ENCODE results near the gene CDK4. TPM values are rescaled to one million over a fixed set of nuclear protein-coding genes. Genes with fewer than 3 reads are reported as not detected.

The CDK4 gene
- total RNA-seq, 1 donor from 2014 or later = 193 TPM

GRCh38 chr12:57764662-57765002 is 12.5 kb upstream of the CDK4 start:
- Mint-ChIP-seq H3K9me3 (no peaks in the 10 kb centered on the region), H3K36me3 (peaks cover 12% of the 10 kb centered on the region), H3K27ac (no peak overlapping the region), H3K27me3 (peaks cover 87% of the 10 kb centered on the region), H3K4me1 (ENCODE audit: unreplicated experiment) (peaks cover 6% of the 10 kb centered on the region), H3K4me3 (peak overlapping the region; percentile 57)
- no peak for DNase-seq (ENCODE audit: extremely low spot score, unreplicated experiment)
- TF ChIP-seq CTCF (conservative IDR thresholded peaks at IDR 0.05) = no peak

GRCh38 chr12:57763881-57764661 is 12.0 kb upstream of the CDK4 start:
- Mint-ChIP-seq H3K27ac (no peak overlapping the region), H3K27me3 (peaks cover 91% of the 10 kb centered on the region), H3K4me1 (ENCODE audit: unreplicated experiment) (peaks cover 6% of the 10 kb centered on the region), H3K4me3 (peak overlapping the region; percentile 57), H3K9me3 (no peaks in the 10 kb centered on the region), H3K36me3 (peaks cover 14% of the 10 kb centered on the region)
- no peak for TF ChIP-seq CTCF (conservative IDR thresholded peaks at IDR 0.05)
- DNase-seq (ENCODE audit: extremely low spot score, unreplicated experiment) = no peak

GRCh38 chr12:57762463-57762862 is 10.4 kb upstream of the CDK4 start:
- Mint-ChIP-seq H3K36me3 (peaks cover 12% of the 10 kb centered on the region), H3K4me3 (no peak overlapping the region), H3K9me3 (no peaks in the 10 kb centered on the region), H3K27me3 (peaks cover 86% of the 10 kb centered on the region), H3K27ac (no peak overlapping the region), H3K4me1 (ENCODE audit: unreplicated experiment) (peaks cover 6% of the 10 kb centered on the region)
- DNase-seq (ENCODE audit: extremely low spot score, unreplicated experiment) = no peak
- no peak for TF ChIP-seq CTCF (conservative IDR thresholded peaks at IDR 0.05)

- no peak overlapping the region for H3K27ac Mint-ChIP-seq
- H3K27me3 Mint-ChIP-seq = peaks cover 83% of the 10 kb centered on the region
- peaks cover 12% of the 10 kb centered on the region for H3K36me3 Mint-ChIP-seq
- no peaks in the 10 kb centered on the region for H3K9me3 Mint-ChIP-seq
- no peak for TF ChIP-seq CTCF (conservative IDR thresholded peaks at IDR 0.05)
- no peak overlapping the region for H3K4me3 Mint-ChIP-seq
- H3K4me1 Mint-ChIP-seq (ENCODE audit: unreplicated experiment) = peaks cover 9% of the 10 kb centered on the region
- DNase-seq (ENCODE audit: extremely low spot score, unreplicated experiment) = no peak
Measured at GRCh38 chr12:57761391-57761998, 9.4 kb upstream of the CDK4 start.

- Mint-ChIP-seq H3K36me3 (peaks cover 12% of the 10 kb centered on the region), H3K4me1 (ENCODE audit: unreplicated experiment) (peaks cover 9% of the 10 kb centered on the region), H3K27me3 (peaks cover 78% of the 10 kb centered on the region), H3K9me3 (no peaks in the 10 kb centered on the region), H3K4me3 (no peak overlapping the region), H3K27ac (no peak overlapping the region)
- DNase-seq (ENCODE audit: extremely low spot score, unreplicated experiment) = no peak
- no peak for TF ChIP-seq CTCF (conservative IDR thresholded peaks at IDR 0.05)
Measured at GRCh38 chr12:57760347-57760982, 8.4 kb upstream of the CDK4 start.
